ENCODE measurements around the gene TMEM235.

TMEM235 gene

GRCh38 chr17:78269955-78270381, 38.5 kb downstream of the TMEM235 start:
- H3K27ac ChIP-seq = no peak overlapping the region
- TF ChIP-seq CTCF (IDR thresholded peaks at IDR 0.05) (no peak), ZFX (IDR thresholded peaks at IDR 0.05; ENCODE audit: borderline replicate concordance) (no peak)

GRCh38 chr17:78271419-78272170, 40.2 kb downstream of the TMEM235 start:
- no peak overlapping the region for H3K27ac ChIP-seq
- TF ChIP-seq ZFX (IDR thresholded peaks at IDR 0.05; ENCODE audit: borderline replicate concordance) = no peak
- no peak for TF ChIP-seq CTCF (IDR thresholded peaks at IDR 0.05)

GRCh38 chr17:78272181-78272913, 40.9 kb downstream of the TMEM235 start:
- no peak overlapping the region for H3K27ac ChIP-seq
- no peak for TF ChIP-seq CTCF (IDR thresholded peaks at IDR 0.05)

- no peak for TF ChIP-seq ZFX (IDR thresholded peaks at IDR 0.05; ENCODE audit: borderline replicate concordance)
- no peak for TF ChIP-seq CTCF (IDR thresholded peaks at IDR 0.05)
Measured at GRCh38 chr17:78272914-78273258, 41.5 kb downstream of the TMEM235 start.

GRCh38 chr17:78273813-78274212, 42.4 kb downstream of the TMEM235 start:
- TF ChIP-seq ZFX (IDR thresholded peaks at IDR 0.05; ENCODE audit: borderline replicate concordance) = no peak
- TF ChIP-seq CTCF (IDR thresholded peaks at IDR 0.05) = no peak
- no peak overlapping the region for H3K27ac ChIP-seq

More at GRCh38 chr17:78272914-78273258, 41.5 kb downstream of the TMEM235 start:
- no peak overlapping the region for H3K27ac ChIP-seq

DNA sequence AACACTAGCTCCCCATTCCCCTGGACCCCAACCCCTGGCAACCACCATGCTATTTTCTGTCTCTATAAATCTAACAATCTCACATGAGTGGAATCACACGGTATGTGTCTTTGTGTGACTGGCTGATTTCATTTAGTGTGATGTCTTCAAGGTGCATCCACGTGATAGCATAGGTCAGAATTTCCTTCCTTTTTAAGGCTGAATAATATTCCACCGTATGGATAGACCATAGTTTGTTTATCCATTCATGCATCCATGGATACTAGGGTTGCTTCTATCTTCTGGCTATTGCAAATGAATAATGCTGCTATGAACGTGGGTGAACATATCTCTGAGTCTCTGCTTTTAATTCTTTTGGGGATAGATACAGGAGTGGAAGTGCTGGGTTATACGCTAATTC, 43.9 kb downstream of the TMEM235 start:
- TF ChIP-seq CTCF (IDR thresholded peaks at IDR 0.05) = no peak
- TF ChIP-seq ZFX (IDR thresholded peaks at IDR 0.05; ENCODE audit: borderline replicate concordance) = no peak
- no peak overlapping the region for H3K27ac ChIP-seq
